GM23338 (cell line): ENCODE results near the gene TECTB. TPM values are rescaled to one million over a fixed set of nuclear protein-coding genes. Genes with fewer than 3 reads are reported as not detected.

ENCODE experiments used
- ATAC-seq: fragments of 200-7000 bp; cut with Tn5 transposase; 3 replicates; pipeline ENCODE4 v1.9.1; 2020
- DNase-seq: peaks from one replicate; pipeline ENCODE4 v3.0.0-alpha.2; 2015; ENCODE audit warnings: low spot score
- H2AFZ ChIP-seq: fragments of 200-600 bp; sonication (generic); 2 replicates; pipeline ENCODE4 v1.8.0; 2016; ENCODE audit warnings: antibody characterized with exemption, mild to moderate bottlenecking, moderate library complexity
- H3F3A ChIP-seq: fragments of 200-600 bp; sonication (generic); replicated peaks from 2 replicates; pipeline ENCODE4 v1.8.0; 2017; ENCODE audit warnings: antibody characterized with exemption, mixed run types, low read depth
- H3K27ac ChIP-seq: fragments of 200-600 bp; sonication (generic); 2 replicates; pipeline ENCODE4 v1.6.1; 2016; ENCODE audit warnings: low read depth
- H3K27me3 ChIP-seq: fragments of 200-600 bp; sonication (generic); 2 replicates; pipeline ENCODE4 v1.8.0; 2016; ENCODE audit warnings: mild to moderate bottlenecking, mixed run types, moderate library complexity; ENCODE audit not compliant: insufficient read depth
- H3K36me3 ChIP-seq: fragments of 200-600 bp; sonication (generic); 2 replicates; pipeline ENCODE4 v1.8.0; 2016; ENCODE audit warnings: mild to moderate bottlenecking; ENCODE audit not compliant: insufficient read depth
- H3K4me1 ChIP-seq: fragments of 200-600 bp; sonication (generic); 2 replicates; pipeline ENCODE4 v1.8.0; 2016; ENCODE audit warnings: mild to moderate bottlenecking, moderate library complexity; ENCODE audit not compliant: insufficient read depth
- H3K4me2 ChIP-seq: fragments of 200-600 bp; sonication (generic); 2 replicates; pipeline ENCODE4 v1.7.1; 2017; ENCODE audit warnings: mixed run types
- H3K4me3 ChIP-seq: fragments of 200-600 bp; sonication (generic); 2 replicates; pipeline ENCODE4 v1.6.1; 2016; ENCODE audit warnings: mixed run types
- H3K79me2 ChIP-seq: fragments of 200-600 bp; sonication (generic); replicated peaks from 2 replicates; pipeline ENCODE4 v1.8.0; 2017; ENCODE audit warnings: mild to moderate bottlenecking; ENCODE audit not compliant: insufficient read depth
- H3K9me2 ChIP-seq: fragments of 200-600 bp; sonication (generic); 2 replicates; pipeline ENCODE4 v1.8.0; 2017; ENCODE audit not compliant: insufficient read depth
- H4K20me1 ChIP-seq: fragments of 200-600 bp; sonication (generic); replicated peaks from 2 replicates; pipeline ENCODE4 v1.8.0; 2017; ENCODE audit warnings: mild to moderate bottlenecking; ENCODE audit not compliant: insufficient read depth
- H3K27ac Mint-ChIP-seq: 2 replicates; pipeline ENCODE4 v1.8.0; 2020; ENCODE audit warnings: inconsistent platforms, mild to moderate bottlenecking, moderate library complexity, mixed read lengths
- H3K27me3 Mint-ChIP-seq: 3 replicates; pipeline ENCODE4 v1.8.0; 2022; ENCODE audit warnings: low read depth, mild to moderate bottlenecking, moderate library complexity, mixed read lengths, inconsistent platforms; ENCODE audit not compliant: insufficient read depth, poor library complexity
- H3K36me3 Mint-ChIP-seq: 3 replicates; pipeline ENCODE4 v1.8.0; 2021; ENCODE audit warnings: low read depth, mild to moderate bottlenecking, inconsistent platforms, moderate library complexity, mixed read lengths
- H3K4me1 Mint-ChIP-seq: 3 replicates; pipeline ENCODE4 v1.8.0; 2020; ENCODE audit warnings: mild to moderate bottlenecking, inconsistent platforms, mixed read lengths
- H3K4me3 Mint-ChIP-seq: 3 replicates; pipeline ENCODE4 v1.8.0; 2021; ENCODE audit warnings: moderate library complexity, mild to moderate bottlenecking, inconsistent platforms, mixed read lengths
- H3K9me3 Mint-ChIP-seq: 3 replicates; pipeline ENCODE4 v1.8.0; 2020; ENCODE audit warnings: moderate library complexity, mild to moderate bottlenecking, inconsistent platforms, mixed read lengths
- CREB1 ChIP-seq: fragments of 250-450 bp; sonication (Bioruptor Pico); IDR thresholded peaks from 2 replicates; pipeline ENCODE4 v1.5.0; 2020; ENCODE audit warnings: low read depth, mild to moderate bottlenecking, moderate library complexity
- EZH2 ChIP-seq: fragments of 200-600 bp; sonication (generic); IDR thresholded peaks from one replicate; pipeline ENCODE4 v1.8.0; 2017; ENCODE audit warnings: antibody characterized with exemption, mild to moderate bottlenecking, low read depth; ENCODE audit not compliant: unreplicated experiment
- EZH2phosphoT487 ChIP-seq: fragments of 200-600 bp; sonication (generic); IDR thresholded peaks from one replicate; pipeline ENCODE4 v1.8.1; 2018; ENCODE audit warnings: antibody characterized with exemption; ENCODE audit not compliant: unreplicated experiment
- JUNB ChIP-seq: IDR thresholded peaks from one replicate; pipeline ENCODE4 v1.6.1; 2016; ENCODE audit warnings: antibody characterized with exemption; ENCODE audit not compliant: unreplicated experiment
- NANOG ChIP-seq: IDR thresholded peaks from 2 replicates; pipeline ENCODE4 v1.6.1; 2016; ENCODE audit warnings: antibody characterized with exemption, borderline replicate concordance
- POLR2AphosphoS5 ChIP-seq: IDR thresholded peaks from 2 replicates; pipeline ENCODE4 v1.6.1; 2016; ENCODE audit warnings: antibody characterized with exemption, low read depth
- STAT1 ChIP-seq: IDR thresholded peaks from one replicate; pipeline ENCODE4 v1.6.1; 2016; ENCODE audit warnings: antibody characterized with exemption; ENCODE audit not compliant: unreplicated experiment
- ZNF114 ChIP-seq: fragments of 250-450 bp; sonication (Bioruptor Pico); IDR thresholded peaks from 2 replicates; pipeline ENCODE4 v1.5.0; 2020; ENCODE audit warnings: mild to moderate bottlenecking, moderate library complexity
- ZNF331 ChIP-seq: fragments of 250-450 bp; sonication (Bioruptor Pico); IDR thresholded peaks from 2 replicates; pipeline ENCODE4 v1.5.0; 2020; ENCODE audit warnings: low read depth, mild to moderate bottlenecking, moderate library complexity
- polyA plus RNA-seq: library from polyadenylated mRNA; unstranded; fragments of >200 nt; fragmentation: Nextera tagmentation; extraction: Ambion mirVana; gene quantifications from 2 replicates; pipeline ENCODE4 v1.2.1, GENCODE V29; 2016
- total RNA-seq: library from RNA; depleted of rRNA; stranded (reverse); fragments of >200 nt; shearing (Covaris generic); gene quantifications from 2 replicates; pipeline ENCODE4 v1.2.3, GENCODE V29; 2014
- TF ChIP-seq, protein P1 (sequence below): fragments of 250-450 bp; sonication (Bioruptor Pico); IDR thresholded peaks from 2 replicates; pipeline ENCODE4 v1.5.0; 2020; ENCODE audit warnings: mild to moderate bottlenecking, moderate library complexity
- TF ChIP-seq, protein P2 (sequence below): IDR thresholded peaks from one replicate; pipeline ENCODE4 v1.6.1; 2018; ENCODE audit warnings: antibody characterized with exemption; ENCODE audit not compliant: unreplicated experiment
- TF ChIP-seq, protein P3 (sequence below), 2 experiments: fragments of 200-600 bp in 1 of 2; sonication (generic) in 1 of 2; conservative IDR thresholded peaks; 2 replicates each; pipeline versions ENCODE4 v1.5.1 to v1.6.1; 2016 to 2017; ENCODE audit warnings: antibody characterized with exemption in 2 of 2, low read depth in 2 of 2, mild to moderate bottlenecking in 2 of 2, moderate library complexity in 1 of 2
- TF ChIP-seq, protein P4 (sequence below): IDR thresholded peaks from 2 replicates; pipeline ENCODE4 v1.6.1; 2016; ENCODE audit warnings: antibody characterized with exemption

Gene TECTB
- total and polyA plus RNA-seq, 2 experiments from 2014 or later, result not detected

DNA sequence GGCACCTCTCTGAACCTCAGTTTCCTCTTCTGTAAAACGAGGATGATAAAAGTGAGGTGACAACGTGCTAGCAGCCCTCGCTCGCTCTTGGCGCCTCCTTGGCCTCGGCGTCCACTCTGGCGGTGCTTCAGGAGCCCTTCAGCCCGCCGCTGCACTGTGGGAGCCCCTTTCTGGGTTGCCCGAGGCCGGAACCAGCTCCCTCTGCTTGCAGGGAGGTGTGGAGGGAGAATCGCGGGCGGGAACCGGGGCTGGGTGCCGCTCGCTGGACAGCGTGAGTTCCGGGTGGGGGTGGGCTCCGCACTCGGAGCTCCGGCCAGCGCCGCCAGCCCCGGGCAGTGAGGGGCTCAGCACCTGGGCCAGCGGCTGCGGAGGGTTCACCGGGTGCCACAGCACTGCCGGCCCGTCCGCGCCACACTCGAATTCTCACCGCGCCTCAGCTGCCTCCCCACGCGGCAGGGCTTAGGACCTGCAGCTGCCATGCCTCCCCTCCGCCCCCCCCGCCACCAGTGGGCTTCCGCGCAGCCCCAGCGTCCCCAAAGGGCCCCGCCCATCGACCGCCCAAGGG lies 66.4 kb downstream of the TECTB start:
- H4K20me1 ChIP-seq, result no peaks in the 10 kb centered on the region
- H3K27me3 Mint-ChIP-seq, result peaks cover 1% of the 10 kb centered on the region

More for the DNA sequence above, 66.4 kb downstream of the TECTB start:
- H3K36me3 ChIP-seq, result no peaks in the 10 kb centered on the region
- H3K36me3 Mint-ChIP-seq, result no peaks in the 10 kb centered on the region
- no peaks in the 10 kb centered on the region for H3F3A ChIP-seq
- peaks cover 2% of the 10 kb centered on the region; the same call in 1 of the 3 replicates for H3K4me1 Mint-ChIP-seq
- no peak overlapping the region for H3K4me3 Mint-ChIP-seq
- no peak overlapping the region for H2AFZ ChIP-seq
- H3K4me2 ChIP-seq, result no peak overlapping the region
- H3K9me2 ChIP-seq, result no peaks in the 10 kb centered on the region
- H3K27ac ChIP-seq, result no peak overlapping the region
- no peaks in the 10 kb centered on the region for H3K4me1 ChIP-seq
- TF ChIP-seq JUNB (no peak), NANOG (no peak), ZNF331 (CRISPR knock-in tag) (no peak), POLR2AphosphoS5 (no peak), STAT1 (no peak), ZNF114 (CRISPR knock-in tag) (no peak), EZH2 (no peak), CREB1 (CRISPR knock-in tag) (no peak), EZH2phosphoT487 (no peak)
- TF ChIP-seq, protein P1, sequence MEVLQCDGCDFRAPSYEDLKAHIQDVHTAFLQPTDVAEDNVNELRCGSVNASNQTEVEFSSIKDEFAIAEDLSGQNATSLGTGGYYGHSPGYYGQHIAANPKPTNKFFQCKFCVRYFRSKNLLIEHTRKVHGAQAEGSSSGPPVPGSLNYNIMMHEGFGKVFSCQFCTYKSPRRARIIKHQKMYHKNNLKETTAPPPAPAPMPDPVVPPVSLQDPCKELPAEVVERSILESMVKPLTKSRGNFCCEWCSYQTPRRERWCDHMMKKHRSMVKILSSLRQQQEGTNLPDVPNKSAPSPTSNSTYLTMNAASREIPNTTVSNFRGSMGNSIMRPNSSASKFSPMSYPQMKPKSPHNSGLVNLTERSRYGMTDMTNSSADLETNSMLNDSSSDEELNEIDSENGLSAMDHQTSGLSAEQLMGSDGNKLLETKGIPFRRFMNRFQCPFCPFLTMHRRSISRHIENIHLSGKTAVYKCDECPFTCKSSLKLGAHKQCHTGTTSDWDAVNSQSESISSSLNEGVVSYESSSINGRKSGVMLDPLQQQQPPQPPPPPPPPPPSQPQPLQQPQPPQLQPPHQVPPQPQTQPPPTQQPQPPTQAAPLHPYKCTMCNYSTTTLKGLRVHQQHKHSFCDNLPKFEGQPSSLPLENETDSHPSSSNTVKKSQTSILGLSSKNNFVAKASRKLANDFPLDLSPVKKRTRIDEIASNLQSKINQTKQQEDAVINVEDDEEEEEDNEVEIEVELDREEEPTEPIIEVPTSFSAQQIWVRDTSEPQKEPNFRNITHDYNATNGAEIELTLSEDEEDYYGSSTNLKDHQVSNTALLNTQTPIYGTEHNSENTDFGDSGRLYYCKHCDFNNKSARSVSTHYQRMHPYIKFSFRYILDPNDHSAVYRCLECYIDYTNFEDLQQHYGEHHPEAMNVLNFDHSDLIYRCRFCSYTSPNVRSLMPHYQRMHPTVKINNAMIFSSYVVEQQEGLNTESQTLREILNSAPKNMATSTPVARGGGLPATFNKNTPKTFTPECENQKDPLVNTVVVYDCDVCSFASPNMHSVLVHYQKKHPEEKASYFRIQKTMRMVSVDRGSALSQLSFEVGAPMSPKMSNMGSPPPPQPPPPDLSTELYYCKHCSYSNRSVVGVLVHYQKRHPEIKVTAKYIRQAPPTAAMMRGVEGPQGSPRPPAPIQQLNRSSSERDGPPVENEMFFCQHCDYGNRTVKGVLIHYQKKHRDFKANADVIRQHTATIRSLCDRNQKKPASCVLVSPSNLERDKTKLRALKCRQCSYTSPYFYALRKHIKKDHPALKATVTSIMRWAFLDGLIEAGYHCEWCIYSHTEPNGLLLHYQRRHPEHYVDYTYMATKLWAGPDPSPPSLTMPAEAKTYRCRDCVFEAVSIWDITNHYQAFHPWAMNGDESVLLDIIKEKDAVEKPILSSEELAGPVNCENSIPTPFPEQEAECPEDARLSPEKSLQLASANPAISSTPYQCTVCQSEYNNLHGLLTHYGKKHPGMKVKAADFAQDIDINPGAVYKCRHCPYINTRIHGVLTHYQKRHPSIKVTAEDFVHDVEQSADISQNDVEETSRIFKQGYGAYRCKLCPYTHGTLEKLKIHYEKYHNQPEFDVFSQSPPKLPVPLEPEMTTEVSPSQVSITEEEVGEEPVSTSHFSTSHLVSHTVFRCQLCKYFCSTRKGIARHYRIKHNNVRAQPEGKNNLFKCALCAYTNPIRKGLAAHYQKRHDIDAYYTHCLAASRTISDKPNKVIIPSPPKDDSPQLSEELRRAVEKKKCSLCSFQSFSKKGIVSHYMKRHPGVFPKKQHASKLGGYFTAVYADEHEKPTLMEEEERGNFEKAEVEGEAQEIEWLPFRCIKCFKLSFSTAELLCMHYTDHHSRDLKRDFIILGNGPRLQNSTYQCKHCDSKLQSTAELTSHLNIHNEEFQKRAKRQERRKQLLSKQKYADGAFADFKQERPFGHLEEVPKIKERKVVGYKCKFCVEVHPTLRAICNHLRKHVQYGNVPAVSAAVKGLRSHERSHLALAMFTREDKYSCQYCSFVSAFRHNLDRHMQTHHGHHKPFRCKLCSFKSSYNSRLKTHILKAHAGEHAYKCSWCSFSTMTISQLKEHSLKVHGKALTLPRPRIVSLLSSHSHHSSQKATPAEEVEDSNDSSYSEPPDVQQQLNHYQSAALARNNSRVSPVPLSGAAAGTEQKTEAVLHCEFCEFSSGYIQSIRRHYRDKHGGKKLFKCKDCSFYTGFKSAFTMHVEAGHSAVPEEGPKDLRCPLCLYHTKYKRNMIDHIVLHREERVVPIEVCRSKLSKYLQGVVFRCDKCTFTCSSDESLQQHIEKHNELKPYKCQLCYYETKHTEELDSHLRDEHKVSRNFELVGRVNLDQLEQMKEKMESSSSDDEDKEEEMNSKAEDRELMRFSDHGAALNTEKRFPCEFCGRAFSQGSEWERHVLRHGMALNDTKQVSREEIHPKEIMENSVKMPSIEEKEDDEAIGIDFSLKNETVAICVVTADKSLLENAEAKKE (CRISPR knock-in tag), result no peak
- TF ChIP-seq, protein P2, sequence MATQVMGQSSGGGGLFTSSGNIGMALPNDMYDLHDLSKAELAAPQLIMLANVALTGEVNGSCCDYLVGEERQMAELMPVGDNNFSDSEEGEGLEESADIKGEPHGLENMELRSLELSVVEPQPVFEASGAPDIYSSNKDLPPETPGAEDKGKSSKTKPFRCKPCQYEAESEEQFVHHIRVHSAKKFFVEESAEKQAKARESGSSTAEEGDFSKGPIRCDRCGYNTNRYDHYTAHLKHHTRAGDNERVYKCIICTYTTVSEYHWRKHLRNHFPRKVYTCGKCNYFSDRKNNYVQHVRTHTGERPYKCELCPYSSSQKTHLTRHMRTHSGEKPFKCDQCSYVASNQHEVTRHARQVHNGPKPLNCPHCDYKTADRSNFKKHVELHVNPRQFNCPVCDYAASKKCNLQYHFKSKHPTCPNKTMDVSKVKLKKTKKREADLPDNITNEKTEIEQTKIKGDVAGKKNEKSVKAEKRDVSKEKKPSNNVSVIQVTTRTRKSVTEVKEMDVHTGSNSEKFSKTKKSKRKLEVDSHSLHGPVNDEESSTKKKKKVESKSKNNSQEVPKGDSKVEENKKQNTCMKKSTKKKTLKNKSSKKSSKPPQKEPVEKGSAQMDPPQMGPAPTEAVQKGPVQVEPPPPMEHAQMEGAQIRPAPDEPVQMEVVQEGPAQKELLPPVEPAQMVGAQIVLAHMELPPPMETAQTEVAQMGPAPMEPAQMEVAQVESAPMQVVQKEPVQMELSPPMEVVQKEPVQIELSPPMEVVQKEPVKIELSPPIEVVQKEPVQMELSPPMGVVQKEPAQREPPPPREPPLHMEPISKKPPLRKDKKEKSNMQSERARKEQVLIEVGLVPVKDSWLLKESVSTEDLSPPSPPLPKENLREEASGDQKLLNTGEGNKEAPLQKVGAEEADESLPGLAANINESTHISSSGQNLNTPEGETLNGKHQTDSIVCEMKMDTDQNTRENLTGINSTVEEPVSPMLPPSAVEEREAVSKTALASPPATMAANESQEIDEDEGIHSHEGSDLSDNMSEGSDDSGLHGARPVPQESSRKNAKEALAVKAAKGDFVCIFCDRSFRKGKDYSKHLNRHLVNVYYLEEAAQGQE, result no peak
- TF ChIP-seq, protein P3, sequence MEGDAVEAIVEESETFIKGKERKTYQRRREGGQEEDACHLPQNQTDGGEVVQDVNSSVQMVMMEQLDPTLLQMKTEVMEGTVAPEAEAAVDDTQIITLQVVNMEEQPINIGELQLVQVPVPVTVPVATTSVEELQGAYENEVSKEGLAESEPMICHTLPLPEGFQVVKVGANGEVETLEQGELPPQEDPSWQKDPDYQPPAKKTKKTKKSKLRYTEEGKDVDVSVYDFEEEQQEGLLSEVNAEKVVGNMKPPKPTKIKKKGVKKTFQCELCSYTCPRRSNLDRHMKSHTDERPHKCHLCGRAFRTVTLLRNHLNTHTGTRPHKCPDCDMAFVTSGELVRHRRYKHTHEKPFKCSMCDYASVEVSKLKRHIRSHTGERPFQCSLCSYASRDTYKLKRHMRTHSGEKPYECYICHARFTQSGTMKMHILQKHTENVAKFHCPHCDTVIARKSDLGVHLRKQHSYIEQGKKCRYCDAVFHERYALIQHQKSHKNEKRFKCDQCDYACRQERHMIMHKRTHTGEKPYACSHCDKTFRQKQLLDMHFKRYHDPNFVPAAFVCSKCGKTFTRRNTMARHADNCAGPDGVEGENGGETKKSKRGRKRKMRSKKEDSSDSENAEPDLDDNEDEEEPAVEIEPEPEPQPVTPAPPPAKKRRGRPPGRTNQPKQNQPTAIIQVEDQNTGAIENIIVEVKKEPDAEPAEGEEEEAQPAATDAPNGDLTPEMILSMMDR (conservative IDR thresholded peaks at IDR 0.05; ENCODE audit: low read depth in 2 of 2), result no peak
- TF ChIP-seq, protein P4, sequence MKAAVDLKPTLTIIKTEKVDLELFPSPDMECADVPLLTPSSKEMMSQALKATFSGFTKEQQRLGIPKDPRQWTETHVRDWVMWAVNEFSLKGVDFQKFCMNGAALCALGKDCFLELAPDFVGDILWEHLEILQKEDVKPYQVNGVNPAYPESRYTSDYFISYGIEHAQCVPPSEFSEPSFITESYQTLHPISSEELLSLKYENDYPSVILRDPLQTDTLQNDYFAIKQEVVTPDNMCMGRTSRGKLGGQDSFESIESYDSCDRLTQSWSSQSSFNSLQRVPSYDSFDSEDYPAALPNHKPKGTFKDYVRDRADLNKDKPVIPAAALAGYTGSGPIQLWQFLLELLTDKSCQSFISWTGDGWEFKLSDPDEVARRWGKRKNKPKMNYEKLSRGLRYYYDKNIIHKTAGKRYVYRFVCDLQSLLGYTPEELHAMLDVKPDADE, result no peak
- no peak overlapping the region for H3K27ac Mint-ChIP-seq
- no peak overlapping the region for H3K4me3 ChIP-seq
- H3K9me3 Mint-ChIP-seq, result peaks cover 3% of the 10 kb centered on the region; the same call in 1 of the 3 replicates
- no peaks in the 10 kb centered on the region for H3K27me3 ChIP-seq
- no peak; the same call in 2 of the 3 replicates for ATAC-seq
- no peak for DNase-seq
- no peaks in the 10 kb centered on the region for H3K79me2 ChIP-seq
